SK-N-MC (cell line): ENCODE data around the gene AXIN1.
"Not testable (repeated sequence)": the region's sequence is repeated elsewhere in the genome, so short reads cannot be mapped to it uniquely, and the experiment has no call there.

Experiments
- EZH2 ChIP-seq: fragments of 200-600 bp; sonication (generic); IDR thresholded peaks from one replicate; pipeline ENCODE4 v1.6.1; 2017; ENCODE audit warnings: antibody characterized with exemption
- FOXP2 ChIP-seq: optimal IDR thresholded peaks from 2 replicates; pipeline ENCODE3; 2011; ENCODE audit warnings: mild to moderate bottlenecking, moderate library complexity; ENCODE audit not compliant: insufficient read depth; ENCODE audit errors: extremely low read length, control extremely low read depth
- POLR2AphosphoS5 ChIP-seq: IDR thresholded peaks from 2 replicates; pipeline ENCODE4 v1.6.1; 2012; ENCODE audit warnings: mild to moderate bottlenecking, low read depth, low read length, borderline replicate concordance

GRCh38 chr16:267562-267961, 85.0 kb downstream of the AXIN1 start:
- not testable (repeated sequence) for TF ChIP-seq POLR2AphosphoS5, EZH2, FOXP2
